HepG2 (cell line): ENCODE measurements around the gene SEC14L6. TPM values are rescaled to one million over a fixed set of nuclear protein-coding genes. Genes with fewer than 3 reads are reported as not detected.

Source experiments
- CBFB ChIP-seq: sonication (generic); formaldehyde crosslinking; IDR thresholded peaks from 2 replicates; pipeline ENCODE4 v1.4.0; 2020; ENCODE audit warnings: missing genetic modification reagents
- CENPBD1 ChIP-seq: sonication (generic); formaldehyde crosslinking; IDR thresholded peaks from 2 replicates; pipeline ENCODE4 v1.8.0; 2022; ENCODE audit warnings: missing genetic modification reagents, low read depth, mild to moderate bottlenecking, borderline replicate concordance
- ETV5 ChIP-seq: IDR thresholded peaks from 2 replicates; pipeline ENCODE4 v1.6.1; 2018; ENCODE audit warnings: missing biosample characterization, missing genetic modification reagents, inconsistent platforms, borderline replicate concordance
- MIER3 ChIP-seq: IDR thresholded peaks from 2 replicates; pipeline ENCODE4 v1.6.1; 2016; ENCODE audit warnings: missing compliant biosample characterization, borderline replicate concordance
- MTF2 ChIP-seq: sonication (generic); formaldehyde crosslinking; IDR thresholded peaks from 2 replicates; pipeline ENCODE4 v1.5.0; 2020; ENCODE audit warnings: missing genetic modification reagents, borderline replicate concordance
- NR2F2 ChIP-seq: IDR thresholded peaks from 2 replicates; pipeline ENCODE4 v1.6.1; 2012; ENCODE audit warnings: low read depth, inconsistent platforms, borderline replicate concordance
- PHF21A ChIP-seq: sonication (generic); formaldehyde crosslinking; IDR thresholded peaks from 2 replicates; pipeline ENCODE4 v1.5.0; 2020; ENCODE audit warnings: mild to moderate bottlenecking, missing genetic modification reagents
- PITX1 ChIP-seq: sonication (generic); formaldehyde crosslinking; IDR thresholded peaks from 2 replicates; pipeline ENCODE4 v1.5.1; 2020; ENCODE audit warnings: mild to moderate bottlenecking, missing genetic modification reagents
- REL ChIP-seq: sonication (generic); formaldehyde crosslinking; conservative IDR thresholded peaks from 2 replicates; pipeline ENCODE4 v1.8.0; 2022; ENCODE audit warnings: mild to moderate bottlenecking, missing genetic modification reagents, moderate library complexity
- SP4 ChIP-seq: sonication (generic); formaldehyde crosslinking; IDR thresholded peaks from 2 replicates; pipeline ENCODE4 v1.8.1; 2023; ENCODE audit warnings: mild to moderate bottlenecking, missing genetic modification reagents
- TFAP4 ChIP-seq: sonication (generic); IDR thresholded peaks from 2 replicates; pipeline ENCODE4 v1.6.1; 2016; ENCODE audit warnings: low read depth, borderline replicate concordance
- TSC22D2 ChIP-seq: sonication (generic); formaldehyde crosslinking; IDR thresholded peaks from 2 replicates; pipeline ENCODE4 v1.5.1; 2020; ENCODE audit warnings: missing genetic modification reagents, mild to moderate bottlenecking, borderline replicate concordance
- YY1 ChIP-seq: IDR thresholded peaks from 2 replicates; pipeline ENCODE4 v1.6.1; 2011; ENCODE audit warnings: low read length, low read depth, moderate library complexity, mild to moderate bottlenecking; ENCODE audit not compliant: insufficient read depth, insufficient replicate concordance
- ZFP82 ChIP-seq: sonication (generic); formaldehyde crosslinking; IDR thresholded peaks from 2 replicates; pipeline ENCODE4 v1.5.1; 2020; ENCODE audit warnings: mild to moderate bottlenecking, missing genetic modification reagents, borderline replicate concordance
- ZNF256 ChIP-seq: sonication (generic); formaldehyde crosslinking; conservative IDR thresholded peaks from 2 replicates; pipeline ENCODE4 v1.4.0; 2020; ENCODE audit warnings: missing genetic modification reagents
- ZNF326 ChIP-seq: sonication (generic); formaldehyde crosslinking; IDR thresholded peaks from 2 replicates; pipeline ENCODE4 v1.4.0; 2020; ENCODE audit warnings: missing genetic modification reagents, borderline replicate concordance
- ZNF609 ChIP-seq: sonication (generic); formaldehyde crosslinking; IDR thresholded peaks from 2 replicates; pipeline ENCODE4 v1.4.0; 2020; ENCODE audit warnings: mild to moderate bottlenecking, missing genetic modification reagents, borderline replicate concordance
- ZNF687 ChIP-seq: sonication (generic); formaldehyde crosslinking; IDR thresholded peaks from 2 replicates; pipeline ENCODE4 v1.5.1; 2020; ENCODE audit warnings: mild to moderate bottlenecking, missing genetic modification reagents, moderate library complexity
- polyA plus RNA-seq, 8 experiments: library from polyadenylated mRNA; depleted of rRNA in 3 of 8; stranded (reverse) in 7 of 8; unstranded in 1 of 8; fragments of >200 nt; fragmentation: Illumina TruSeq in 4 of 8; extraction: Trizol in 4 of 8; gene quantifications; 2 replicates each; pipeline versions ENCODE4 v1.2.1 to v1.2.3, GENCODE V29; 2011 to 2016; ENCODE audit warnings: low read depth in 4 of 8, missing spikeins in 1 of 8, mixed read lengths in 1 of 8; ENCODE audit not compliant: insufficient read depth in 1 of 8
- total RNA-seq, 5 experiments: library from RNA; depleted of rRNA; stranded (reverse); fragments of >200 nt; fragmentation: Illumina TruSeq; extraction: Trizol; gene quantifications; 2 replicates each; pipeline ENCODE4 v1.2.3, GENCODE V29; 2016; ENCODE audit warnings: low read depth in 1 of 5

The SEC14L6 gene
- total and polyA plus RNA-seq, 2 of the 13 experiments (the other 11 are each of a cell fraction or from before 2014, with no cell fraction given), result 0.09 to 9.3 TPM

- TF ChIP-seq ZNF687 (CRISPR knock-in tag), result peak; percentile 84
- TF ChIP-seq NR2F2, result 0 out of 2 replicates have a peak, but pooled peaks have one; percentile 28
- TF ChIP-seq ZNF256 (CRISPR knock-in tag), result no peak
- TF ChIP-seq CBFB (CRISPR knock-in tag), result no peak
- TF ChIP-seq MIER3 (CRISPR knock-in tag), result no peak
- TF ChIP-seq ZNF326 (CRISPR knock-in tag), result no peak
- TF ChIP-seq TSC22D2, result no peak
- TF ChIP-seq CENPBD1 (CRISPR knock-in tag), result no peak
- TF ChIP-seq YY1, result peak; percentile 14
- TF ChIP-seq REL (CRISPR knock-in tag), result 0 out of 2 replicates have a peak, but pooled peaks have one; percentile 38
- 0 out of 2 replicates have a peak, but pooled peaks have one; percentile 31 for TF ChIP-seq PHF21A (CRISPR knock-in tag)
- 0 out of 2 replicates have a peak, but pooled peaks have one; percentile 38 for TF ChIP-seq ZFP82
- TF ChIP-seq SP4 (CRISPR knock-in tag), result no peak
- peak; percentile 49; the same call in 1 of the 2 replicates for TF ChIP-seq TFAP4
- TF ChIP-seq ETV5 (CRISPR knock-in tag), result peak; percentile 42; the same call in 1 of the 2 replicates
- no peak for TF ChIP-seq ZNF609 (CRISPR knock-in tag)
- TF ChIP-seq MTF2 (CRISPR knock-in tag), result peak; percentile 50; the same call in 1 of the 2 replicates
- no peak for TF ChIP-seq PITX1 (CRISPR knock-in tag)
These were observed 4.4 kb downstream of the SEC14L6 start (continued) for GRCh38 chr22:30541961-30542810.
